ENCODE results near the gene MOK.

The MOK gene

DNA sequence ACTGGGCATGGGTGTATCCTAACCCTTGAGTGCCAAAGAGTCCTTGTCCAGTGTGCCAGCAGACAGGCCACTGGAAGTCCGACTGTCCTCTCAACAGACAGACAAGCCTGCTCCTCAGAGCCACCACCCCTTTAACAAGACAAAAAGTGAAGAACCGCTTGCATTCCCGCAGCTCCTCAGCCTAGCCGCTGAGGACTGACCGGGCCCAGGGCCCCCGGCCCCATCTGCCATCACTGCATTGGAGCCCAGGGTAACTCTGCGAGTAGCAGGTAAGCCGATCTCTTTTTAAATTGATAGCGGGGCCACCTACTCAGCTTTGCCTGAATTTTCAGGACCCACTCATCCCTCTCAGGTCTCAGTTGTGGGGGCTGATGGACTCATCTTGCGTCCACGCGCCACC is 68.9 kb downstream of the MOK start:
- no peak for DNase-seq (ENCODE audit: low read depth)
- no peak overlapping the region for H3K4me3 ChIP-seq (ENCODE audit: low read length)
- TF ChIP-seq, protein P1, sequence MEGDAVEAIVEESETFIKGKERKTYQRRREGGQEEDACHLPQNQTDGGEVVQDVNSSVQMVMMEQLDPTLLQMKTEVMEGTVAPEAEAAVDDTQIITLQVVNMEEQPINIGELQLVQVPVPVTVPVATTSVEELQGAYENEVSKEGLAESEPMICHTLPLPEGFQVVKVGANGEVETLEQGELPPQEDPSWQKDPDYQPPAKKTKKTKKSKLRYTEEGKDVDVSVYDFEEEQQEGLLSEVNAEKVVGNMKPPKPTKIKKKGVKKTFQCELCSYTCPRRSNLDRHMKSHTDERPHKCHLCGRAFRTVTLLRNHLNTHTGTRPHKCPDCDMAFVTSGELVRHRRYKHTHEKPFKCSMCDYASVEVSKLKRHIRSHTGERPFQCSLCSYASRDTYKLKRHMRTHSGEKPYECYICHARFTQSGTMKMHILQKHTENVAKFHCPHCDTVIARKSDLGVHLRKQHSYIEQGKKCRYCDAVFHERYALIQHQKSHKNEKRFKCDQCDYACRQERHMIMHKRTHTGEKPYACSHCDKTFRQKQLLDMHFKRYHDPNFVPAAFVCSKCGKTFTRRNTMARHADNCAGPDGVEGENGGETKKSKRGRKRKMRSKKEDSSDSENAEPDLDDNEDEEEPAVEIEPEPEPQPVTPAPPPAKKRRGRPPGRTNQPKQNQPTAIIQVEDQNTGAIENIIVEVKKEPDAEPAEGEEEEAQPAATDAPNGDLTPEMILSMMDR (conservative IDR thresholded peaks at IDR 0.05; ENCODE audit: low read depth, low read length), result no peak

DNA sequence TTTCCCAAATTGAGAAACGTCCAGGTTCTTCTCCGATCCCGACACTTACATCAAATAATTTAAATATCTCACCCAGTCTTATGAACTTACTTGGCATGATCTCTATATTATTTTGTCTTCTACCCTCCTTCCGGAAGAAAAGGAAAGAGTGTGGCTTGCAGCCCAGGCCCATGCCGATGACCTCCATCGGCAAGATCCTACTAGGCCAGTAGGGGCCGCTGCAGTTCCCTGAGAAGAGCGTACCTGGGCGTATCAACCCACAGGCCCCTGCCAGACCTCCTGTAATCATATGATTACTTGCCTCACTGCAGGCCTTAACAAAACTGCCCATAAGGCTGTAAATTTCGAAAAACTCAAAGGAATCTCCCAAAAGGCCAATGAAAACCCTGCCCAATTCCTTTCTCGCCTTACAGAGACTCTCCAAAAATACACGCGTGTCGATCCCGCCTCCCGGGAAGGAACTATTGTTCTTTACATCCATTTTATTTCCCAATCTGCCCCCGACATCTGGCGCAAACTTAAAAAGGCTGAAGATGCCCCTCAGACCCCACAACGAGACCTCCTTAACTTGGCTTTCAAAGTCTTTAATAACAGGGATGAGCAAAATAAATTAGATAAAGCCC is 69.6 kb downstream of the MOK start:
- TF ChIP-seq, protein P1 (conservative IDR thresholded peaks at IDR 0.05; ENCODE audit: low read depth, low read length), result peak; percentile 89
- H3K4me3 ChIP-seq (ENCODE audit: low read length), result peak overlapping the region; percentile 16

DNA sequence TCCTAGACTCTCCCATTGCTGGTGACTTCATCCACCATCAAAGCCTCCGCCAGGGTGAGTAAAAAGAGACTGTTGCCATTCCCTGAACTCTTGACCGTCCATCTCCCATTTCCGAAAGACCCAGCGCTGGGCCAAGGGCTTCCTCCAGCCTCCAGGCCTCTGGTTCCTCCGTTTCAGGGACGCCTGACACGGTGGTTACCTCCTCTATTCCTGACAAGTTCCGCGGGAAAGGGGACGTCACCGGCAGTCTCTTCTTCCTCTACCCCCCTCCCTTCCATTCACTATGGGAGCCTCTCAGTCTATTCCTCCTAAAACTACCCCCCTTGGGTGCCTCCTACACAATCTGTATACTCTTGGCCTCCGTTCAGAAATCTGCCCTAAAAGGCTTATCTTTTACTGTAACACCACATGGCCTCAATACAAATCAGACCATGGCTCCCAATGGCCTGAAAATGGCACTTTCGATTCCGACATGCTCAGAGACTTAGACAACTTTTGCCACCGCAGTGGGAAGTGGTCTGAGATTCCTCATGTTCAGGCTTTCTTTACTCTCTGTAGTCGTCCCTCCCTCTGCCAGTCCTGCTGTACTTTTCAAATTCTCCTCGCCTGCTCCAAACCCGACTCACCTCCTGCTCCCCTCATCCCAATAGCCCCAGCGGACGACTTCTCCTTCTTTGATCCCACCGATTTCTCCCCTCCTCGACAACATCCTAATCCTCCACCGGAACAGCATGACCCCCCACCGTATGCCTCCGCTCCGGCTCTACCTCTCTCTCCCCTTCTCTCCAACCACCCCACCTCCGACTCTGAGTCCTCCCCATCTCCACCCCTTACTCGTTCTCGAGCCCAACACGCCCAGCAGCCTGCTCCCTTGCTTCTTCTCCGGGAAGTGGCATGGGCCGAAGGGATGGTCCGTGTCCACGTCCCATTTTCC is 70.4 kb downstream of the MOK start:
- TF ChIP-seq, protein P1 (conservative IDR thresholded peaks at IDR 0.05; ENCODE audit: low read depth, low read length), result no peak
- no peak for DNase-seq (ENCODE audit: low read depth)
- H3K4me3 ChIP-seq (ENCODE audit: low read length), result peak overlapping the region; percentile 16

More for the DNA sequence above, 69.6 kb downstream of the MOK start:
- peak; percentile 65 for DNase-seq (ENCODE audit: low read depth)

GRCh38 chr14:102233081-102233480 is 71.9 kb downstream of the MOK start:
- TF ChIP-seq, protein P1 (conservative IDR thresholded peaks at IDR 0.05; ENCODE audit: low read depth, low read length), result no peak
- H3K4me3 ChIP-seq (ENCODE audit: low read length), result no peak overlapping the region
- no peak for DNase-seq (ENCODE audit: low read depth)

GRCh38 chr14:102232348-102232625 is 72.7 kb downstream of the MOK start:
- H3K4me3 ChIP-seq (ENCODE audit: low read length), result no peak overlapping the region
- DNase-seq (ENCODE audit: low read depth), result no peak
- TF ChIP-seq, protein P1 (conservative IDR thresholded peaks at IDR 0.05; ENCODE audit: low read depth, low read length), result no peak

DNA sequence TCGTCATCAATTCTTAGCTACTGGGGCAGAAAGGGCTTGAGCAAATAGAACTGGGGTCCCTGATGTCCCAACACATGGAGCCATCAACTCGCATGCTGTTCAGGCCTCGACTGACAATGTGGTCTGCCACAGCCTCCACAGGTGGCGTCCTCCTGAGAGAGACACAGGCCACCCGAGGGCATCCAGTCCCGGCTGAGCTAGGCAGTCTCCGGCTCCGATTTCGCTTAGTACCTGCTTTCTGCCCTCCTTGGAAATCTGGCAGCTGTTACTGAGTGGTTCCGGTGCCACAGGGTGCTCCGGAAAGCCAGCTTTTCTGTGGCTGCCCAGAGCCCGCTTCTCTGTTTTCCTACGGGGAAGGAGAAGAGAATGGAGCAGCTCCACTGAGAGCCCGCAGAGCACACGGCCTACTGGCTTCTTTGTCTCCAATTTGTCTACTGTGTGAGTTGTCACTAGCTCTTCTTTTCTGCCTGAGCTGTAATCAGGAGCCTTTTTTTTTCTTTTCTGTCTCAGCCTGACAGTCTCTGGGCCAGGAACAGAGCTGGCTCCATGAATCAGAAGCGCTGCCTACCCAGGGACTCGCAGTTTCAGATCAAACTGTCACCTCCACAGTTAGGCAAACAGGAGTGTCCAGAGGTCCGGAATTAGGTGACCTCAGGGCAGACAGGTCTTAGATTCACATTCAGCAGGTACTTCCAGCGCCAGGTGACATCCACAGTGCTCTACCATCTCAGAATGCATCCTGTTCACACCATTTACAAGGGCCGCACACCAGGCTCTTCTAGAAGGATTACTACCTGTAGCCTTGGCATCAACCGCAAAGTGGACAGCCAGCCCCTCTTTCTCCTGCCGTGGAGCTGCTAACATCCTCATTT is 73.3 kb downstream of the MOK start:
- TF ChIP-seq, protein P1 (conservative IDR thresholded peaks at IDR 0.05; ENCODE audit: low read depth, low read length), result no peak
- no peak for DNase-seq (ENCODE audit: low read depth)
- no peak overlapping the region for H3K4me3 ChIP-seq (ENCODE audit: low read length)

Measured in retinal pigment epithelial cell (primary cell).